Activated CD8-positive, alpha-beta T cell treated with anti-CD3 and anti-CD28 coated beads for 36 hours (primary cell): ENCODE results near the gene PPP4R2. TPM values are rescaled to one million over a fixed set of nuclear protein-coding genes. Genes with fewer than 3 reads are reported as not detected.
A peak's percentile ranks its signal among the peaks of the same experiment; 100 is the strongest.
"Not testable (repeated sequence)": the region's sequence is repeated elsewhere in the genome, so short reads cannot be mapped to it uniquely, and the experiment has no call there.

ENCODE experiments used
- ATAC-seq: fragments of 200-7000 bp; cut with Tn5 transposase; one replicate; pipeline ENCODE4 v1.10.0; 2021; ENCODE audit warnings: mild to moderate bottlenecking, moderate library complexity
- CTCF ChIA-PET: fragments of 350-600 bp; sonication (Branson Sonifier 250); formaldehyde crosslinking; loops from one replicate; lab custom pipeline; 2021; ENCODE audit warnings: antibody characterized with exemption; lab: Charles Lee
- POLR2A ChIA-PET: fragments of 350-600 bp; sonication (Branson Sonifier 250); formaldehyde crosslinking; loops from one replicate; lab custom pipeline; 2021; ENCODE audit warnings: antibody characterized with exemption; lab: Charles Lee
- DNase-seq: peaks from one replicate; pipeline ENCODE4 v3.0.0-alpha.2; 2020
- H3K27ac Mint-ChIP-seq: one replicate; pipeline ENCODE4 v1.8.0; 2021; ENCODE audit warnings: mild to moderate bottlenecking, mixed read lengths
- H3K27me3 Mint-ChIP-seq: one replicate; pipeline ENCODE4 v1.8.0; 2021; ENCODE audit warnings: mixed read lengths
- H3K36me3 Mint-ChIP-seq: one replicate; pipeline ENCODE4 v1.8.0; 2021; ENCODE audit warnings: low read depth, mixed read lengths
- H3K4me1 Mint-ChIP-seq: one replicate; pipeline ENCODE4 v1.8.0; 2021; ENCODE audit warnings: low read depth, mixed read lengths
- H3K4me3 Mint-ChIP-seq: one replicate; pipeline ENCODE4 v1.8.0; 2021; ENCODE audit warnings: mild to moderate bottlenecking, moderate library complexity, mixed read lengths
- H3K9me3 Mint-ChIP-seq: one replicate; pipeline ENCODE4 v1.8.0; 2021; ENCODE audit warnings: mixed read lengths
- intact Hi-C: fragments of 100-400 bp; cut with micrococcal nuclease; formaldehyde crosslinking; loops from one replicate; pipeline ENCODE4 v1.10.0; 2022
- total RNA-seq, 2 experiments: library from RNA; stranded (reverse); gene quantifications; one replicate each; pipeline ENCODE4 v1.2.3, GENCODE V29; 2021
- TF ChIP-seq, protein P1 (sequence below): fragments of 200-600 bp; IDR thresholded peaks from one replicate; pipeline ENCODE4 v1.8.0; 2022; ENCODE audit warnings: antibody characterized with exemption, mild to moderate bottlenecking

Gene PPP4R2
- total RNA-seq, 2 experiments from 2014 or later = 85.5 to 88.6 TPM

DNA sequence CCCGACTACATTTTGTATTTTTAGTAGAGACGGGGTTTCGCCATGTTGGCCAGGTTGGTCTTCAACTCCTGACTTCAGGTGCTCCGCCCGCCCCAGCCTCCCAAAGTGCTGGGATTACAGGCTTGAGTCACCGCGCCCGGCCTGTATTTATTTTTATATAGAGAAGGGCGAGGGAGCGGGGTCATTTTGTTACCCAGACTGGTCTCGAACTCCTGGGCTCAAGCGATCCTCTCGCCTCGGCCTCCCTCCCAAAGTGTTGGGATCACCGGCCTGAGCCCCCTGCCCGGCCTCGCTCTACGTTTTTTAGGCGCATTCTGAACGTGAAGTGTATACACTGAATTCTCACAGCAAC, 514 bp upstream of the PPP4R2 start:
- Mint-ChIP-seq H3K27ac (peak overlapping the region; percentile 97), H3K4me3 (peak overlapping the region; percentile 88)
- CTCF ChIA-PET = interaction anchor here (1.0 to 1.9 kb wide), 5 partner anchors 8 to 61 kb away, joined by 3 to 5 read pairs (median 3); no protein-coding TSS in a partner anchor

DNA sequence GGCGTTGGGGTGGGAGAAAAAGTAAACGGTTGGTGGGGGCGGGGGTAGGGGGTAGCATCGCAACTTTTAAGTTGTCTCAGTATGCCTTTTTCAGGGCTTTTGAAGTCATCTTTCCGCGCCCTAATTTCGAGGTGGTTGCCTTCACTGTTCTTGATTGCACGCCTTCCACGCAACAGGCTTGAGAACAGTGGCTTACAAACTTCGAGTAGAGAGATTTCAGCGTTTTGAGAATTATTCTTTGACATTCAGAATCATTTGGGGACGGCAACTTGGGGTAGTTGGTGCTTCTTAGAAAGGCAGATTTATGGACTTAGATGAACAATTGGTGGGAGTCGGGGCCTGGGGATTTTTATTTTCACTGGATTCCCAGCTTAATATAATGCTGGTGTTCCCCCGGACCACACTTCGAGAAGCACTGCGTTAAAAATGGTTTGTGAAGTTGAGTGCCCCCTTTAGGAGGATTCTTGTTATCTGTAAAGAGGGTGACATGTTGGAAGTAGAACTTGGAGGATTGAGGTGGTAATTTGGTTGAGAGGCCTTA, 880 bp downstream of the PPP4R2 start:
- Mint-ChIP-seq H3K9me3 (no peaks in the 10 kb centered on the region), H3K4me1 (peaks cover 41% of the 10 kb centered on the region), H3K4me3 (peak overlapping the region; percentile 88), H3K27ac (peak overlapping the region; percentile 97), H3K27me3 (no peaks in the 10 kb centered on the region), H3K36me3 (peaks cover 40% of the 10 kb centered on the region)
- ATAC-seq = peak; percentile 22
- intact Hi-C loops = loop anchor here (5.0 kb wide), 2 partner anchors 40 to 55 kb away; no protein-coding TSS in a partner anchor
- TF ChIP-seq, protein P1, sequence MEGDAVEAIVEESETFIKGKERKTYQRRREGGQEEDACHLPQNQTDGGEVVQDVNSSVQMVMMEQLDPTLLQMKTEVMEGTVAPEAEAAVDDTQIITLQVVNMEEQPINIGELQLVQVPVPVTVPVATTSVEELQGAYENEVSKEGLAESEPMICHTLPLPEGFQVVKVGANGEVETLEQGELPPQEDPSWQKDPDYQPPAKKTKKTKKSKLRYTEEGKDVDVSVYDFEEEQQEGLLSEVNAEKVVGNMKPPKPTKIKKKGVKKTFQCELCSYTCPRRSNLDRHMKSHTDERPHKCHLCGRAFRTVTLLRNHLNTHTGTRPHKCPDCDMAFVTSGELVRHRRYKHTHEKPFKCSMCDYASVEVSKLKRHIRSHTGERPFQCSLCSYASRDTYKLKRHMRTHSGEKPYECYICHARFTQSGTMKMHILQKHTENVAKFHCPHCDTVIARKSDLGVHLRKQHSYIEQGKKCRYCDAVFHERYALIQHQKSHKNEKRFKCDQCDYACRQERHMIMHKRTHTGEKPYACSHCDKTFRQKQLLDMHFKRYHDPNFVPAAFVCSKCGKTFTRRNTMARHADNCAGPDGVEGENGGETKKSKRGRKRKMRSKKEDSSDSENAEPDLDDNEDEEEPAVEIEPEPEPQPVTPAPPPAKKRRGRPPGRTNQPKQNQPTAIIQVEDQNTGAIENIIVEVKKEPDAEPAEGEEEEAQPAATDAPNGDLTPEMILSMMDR = peak; percentile 73
- DNase-seq = peak; percentile 68
- CTCF ChIA-PET = interaction anchor here (0.7 to 2.5 kb wide), 9 partner anchors 16 to 146 kb away, joined by 3 to 11 read pairs (median 3); no protein-coding TSS in a partner anchor
- POLR2A ChIA-PET = interaction anchor here (1.1 to 2.5 kb wide), 4 partner anchors 12 to 61 kb away, joined by 3 to 9 read pairs (median 4); no protein-coding TSS in a partner anchor

More for the DNA sequence above, 514 bp upstream of the PPP4R2 start:
- H3K4me1 Mint-ChIP-seq = peaks cover 28% of the 10 kb centered on the region
- intact Hi-C loops = loop anchor here (5.0 kb wide), 2 partner anchors 41 to 54 kb away; no protein-coding TSS in a partner anchor
- DNase-seq (peak; percentile 14), ATAC-seq (no peak)
- POLR2A ChIA-PET = interaction anchor here (1.1 to 2.5 kb wide), 2 partner anchors 42 to 148 kb away, joined by 3 to 9 read pairs; partner anchors contain the start of gene SHQ1
- H3K27me3 Mint-ChIP-seq = no peaks in the 10 kb centered on the region
- TF ChIP-seq, protein P1 = no peak
- peaks cover 31% of the 10 kb centered on the region for H3K36me3 Mint-ChIP-seq
- H3K9me3 Mint-ChIP-seq = no peaks in the 10 kb centered on the region

DNA sequence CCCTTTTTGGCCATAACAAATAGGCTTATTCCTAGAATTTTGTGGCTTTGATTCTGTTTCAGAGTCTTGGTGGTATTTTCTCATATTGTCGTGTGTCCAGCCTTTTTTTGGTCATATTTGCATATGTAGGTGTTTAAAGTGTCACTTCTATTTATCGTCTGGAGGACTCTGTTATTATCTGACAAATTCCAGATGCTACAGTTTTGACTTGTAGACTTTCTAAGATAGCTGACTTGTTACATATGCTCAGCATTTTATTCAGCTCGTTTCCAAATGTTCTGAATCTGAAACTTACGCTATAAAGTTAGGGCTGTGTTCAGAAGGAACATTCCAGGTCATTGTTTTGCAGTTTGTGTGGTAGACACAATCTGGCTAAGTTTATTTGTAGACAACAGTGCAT, 1.9 kb downstream of the PPP4R2 start:
- Mint-ChIP-seq H3K9me3 (no peaks in the 10 kb centered on the region), H3K4me3 (peak overlapping the region; percentile 88), H3K27ac (peak overlapping the region; percentile 28), H3K4me1 (peaks cover 48% of the 10 kb centered on the region), H3K36me3 (peaks cover 45% of the 10 kb centered on the region), H3K27me3 (no peaks in the 10 kb centered on the region)
- ChIA-PET CTCF (interaction anchor here (1.0 to 2.7 kb wide), 9 partner anchors 11 to 147 kb away, joined by 3 to 15 read pairs (median 4); no protein-coding TSS in a partner anchor), POLR2A (interaction anchor here (0.6 to 2.5 kb wide), 4 partner anchors 11 to 150 kb away, joined by 3 to 9 read pairs (median 4); no protein-coding TSS in a partner anchor)
- DNase-seq (no peak), ATAC-seq (no peak)
- intact Hi-C loops = loop anchor here (5.0 kb wide), 2 partner anchors 39 to 56 kb away; no protein-coding TSS in a partner anchor
- TF ChIP-seq, protein P1 = no peak

DNA sequence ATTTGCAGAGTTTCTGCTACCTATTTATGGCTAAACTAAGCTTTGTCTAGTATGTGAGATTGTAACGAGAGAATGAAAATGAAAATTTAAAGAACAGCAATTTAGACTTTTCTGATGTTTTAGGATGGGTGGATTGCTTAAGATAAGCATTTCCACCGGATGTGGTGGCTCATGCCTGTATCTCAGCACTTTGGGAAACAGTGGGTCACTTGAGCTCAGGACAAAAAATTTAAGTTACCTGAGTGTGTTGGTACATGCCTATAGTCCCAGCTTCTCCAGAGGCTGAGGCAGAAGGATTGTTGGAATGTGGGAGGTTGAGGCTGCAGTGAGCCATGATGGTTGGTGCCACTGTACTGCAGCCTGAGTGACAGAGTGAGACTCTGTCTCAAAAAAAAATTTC, 3.3 kb downstream of the PPP4R2 start:
- Mint-ChIP-seq H3K4me3 (peak overlapping the region; percentile 88), H3K27ac (peak overlapping the region; percentile 86), H3K9me3 (no peaks in the 10 kb centered on the region), H3K27me3 (no peaks in the 10 kb centered on the region), H3K36me3 (peaks cover 60% of the 10 kb centered on the region), H3K4me1 (peaks cover 61% of the 10 kb centered on the region)
- ChIA-PET CTCF (interaction anchor here (0.7 to 2.7 kb wide), 6 partner anchors 11 to 62 kb away, joined by 3 to 15 read pairs (median 5); no protein-coding TSS in a partner anchor), POLR2A (no interaction called here)
- intact Hi-C loops = loop anchor here (5.0 kb wide), 2 partner anchors 37 to 58 kb away; no protein-coding TSS in a partner anchor
- ATAC-seq (no peak), DNase-seq (peak; percentile 41)
- TF ChIP-seq, protein P1 = no peak

DNA sequence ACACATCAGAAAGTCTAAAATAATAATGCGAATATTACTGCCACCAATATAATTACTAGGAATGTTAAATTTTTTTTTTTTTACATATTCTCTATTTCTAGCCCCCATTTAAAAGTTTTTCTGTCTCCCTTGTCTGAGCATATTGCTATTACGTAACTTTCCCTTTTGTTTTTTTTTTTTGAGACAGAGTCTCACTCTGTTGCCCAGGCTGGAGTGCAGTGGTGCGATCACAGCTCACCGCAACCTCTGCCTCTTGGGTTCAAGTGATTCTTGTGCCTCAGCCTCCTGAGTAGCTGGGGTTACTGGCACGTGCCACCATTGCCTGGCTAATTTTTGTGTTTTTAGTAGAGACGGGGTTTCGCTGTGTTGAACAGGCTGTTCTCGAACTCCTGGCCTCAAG, 6.4 kb downstream of the PPP4R2 start:
- H3K4me1 Mint-ChIP-seq = peaks cover 82% of the 10 kb centered on the region
- intact Hi-C loops, ATAC-seq, H3K27me3 Mint-ChIP-seq, H3K9me3 Mint-ChIP-seq, DNase-seq, H3K27ac Mint-ChIP-seq, POLR2A ChIA-PET, H3K4me3 Mint-ChIP-seq: not testable (repeated sequence)
- CTCF ChIA-PET = interaction anchor here (1.4 to 1.5 kb wide), 2 partner anchors 53 to 54 kb away, joined by 4 to 5 read pairs; no protein-coding TSS in a partner anchor
- H3K36me3 Mint-ChIP-seq = peaks cover 79% of the 10 kb centered on the region
